ENCODE results near the gene ZNF722.

GRCh38 chr7:63968629-63969028 lies 30.0 kb upstream of the ZNF722 start:
- TF ChIP-seq POLR2A (IDR thresholded peaks at IDR 0.05; ENCODE audit: low read depth, low read length) (no peak), SMC3 (IDR thresholded peaks at IDR 0.05; ENCODE audit: low read depth, low read length) (no peak), CTCF (conservative IDR thresholded peaks at IDR 0.05; ENCODE audit: low read depth, low read length) (no peak), CEBPB (IDR thresholded peaks at IDR 0.05; ENCODE audit: low read depth, low read length) (no peak), NFE2L2 (IDR thresholded peaks at IDR 0.05; ENCODE audit: low read depth, low read length) (no peak), CHD1 (IDR thresholded peaks at IDR 0.05; ENCODE audit: low read depth, low read length) (no peak), BHLHE40 (IDR thresholded peaks at IDR 0.05; ENCODE audit: low read depth, low read length) (no peak), MAFK (IDR thresholded peaks at IDR 0.05; ENCODE audit: low read depth, low read length) (peak; percentile 54), USF2 (IDR thresholded peaks at IDR 0.05; ENCODE audit: low read depth, low read length) (no peak), RCOR1 (IDR thresholded peaks at IDR 0.05; ENCODE audit: insufficient replicate concordance, low read length) (no peak), ELK1 (IDR thresholded peaks at IDR 0.05; ENCODE audit: borderline replicate concordance, low read depth, low read length) (no peak), MAZ (IDR thresholded peaks at IDR 0.05; ENCODE audit: borderline replicate concordance, low read depth, low read length) (no peak), RAD21 (IDR thresholded peaks at IDR 0.05; ENCODE audit: low read length) (no peak), MXI1 (IDR thresholded peaks at IDR 0.05; ENCODE audit: borderline replicate concordance, low read depth, low read length) (no peak)

Data from IMR-90 (cell line).